HEK293T (cell line): ENCODE results near the gene MADCAM1.

Experiments used
- ARNT ChIP-seq: fragments of 450-650 bp; IDR thresholded peaks from 2 replicates; pipeline ENCODE4 v1.6.1; 2017; ENCODE audit warnings: mild to moderate bottlenecking
- L3MBTL2 ChIP-seq: fragments of 450-650 bp; conservative IDR thresholded peaks from 2 replicates; pipeline ENCODE4 v1.6.1; 2016; ENCODE audit warnings: mild to moderate bottlenecking
- SUZ12 ChIP-seq: fragments of 450-650 bp; IDR thresholded peaks from 2 replicates; pipeline ENCODE4 v1.6.1; 2016; ENCODE audit warnings: mild to moderate bottlenecking
- ZNF384 ChIP-seq: fragments of 450-650 bp; IDR thresholded peaks from 2 replicates; pipeline ENCODE4 v1.6.1; 2016

- no peak for TF ChIP-seq ZNF384
- TF ChIP-seq L3MBTL2: no peak
- no peak for TF ChIP-seq SUZ12
- no peak for TF ChIP-seq ARNT
Observed at GRCh38 chr19:469833-470232, 26.5 kb upstream of the MADCAM1 start.
